Measurements from ENCODE around the gene HSPG2. TPM values are rescaled to one million over a fixed set of nuclear protein-coding genes. Genes with fewer than 3 reads are reported as not detected.
"Not testable (repeated sequence)": the region's sequence is repeated elsewhere in the genome, so short reads cannot be mapped to it uniquely, and the experiment has no call there.

Gene HSPG2
- total and polyA plus RNA-seq, 9 of the 15 experiments (the other 6 are each of a cell fraction or from before 2014, with no cell fraction given), result 0.14 to 160 (median 15.7) TPM

DNA sequence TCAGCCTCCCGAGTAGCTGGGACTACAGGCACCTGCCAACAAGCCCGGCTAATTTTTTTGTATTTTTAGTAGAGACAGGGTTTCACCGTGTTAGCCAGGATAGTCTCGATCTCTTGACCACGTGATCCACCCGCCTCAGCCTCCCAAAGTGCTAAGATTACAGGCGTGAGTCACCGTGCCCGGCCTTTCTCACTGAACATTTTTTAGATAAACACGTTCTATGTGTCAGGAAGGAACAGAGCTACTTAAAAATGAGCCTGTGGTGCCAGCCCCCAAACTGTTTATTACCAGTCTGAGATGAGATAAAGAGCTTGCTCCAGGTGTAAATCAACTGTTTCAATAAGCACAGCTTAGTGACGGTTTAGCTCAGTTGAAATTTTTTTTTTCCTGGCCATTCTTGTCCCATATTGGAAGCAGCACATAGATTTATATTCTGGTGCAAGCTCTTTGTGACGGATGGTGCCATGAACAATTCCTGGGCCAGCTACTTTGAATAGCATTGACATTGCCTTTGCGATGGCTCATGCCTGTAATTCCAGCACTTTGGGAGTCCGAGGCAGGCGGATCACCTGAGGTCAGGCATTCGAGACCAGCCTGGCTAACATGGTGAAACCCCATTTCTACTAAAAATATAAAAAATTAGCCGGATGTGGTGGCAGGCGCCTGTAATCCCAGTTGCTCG, 6.0 kb upstream of the HSPG2 start (continued):
- TF ChIP-seq, protein P1, sequence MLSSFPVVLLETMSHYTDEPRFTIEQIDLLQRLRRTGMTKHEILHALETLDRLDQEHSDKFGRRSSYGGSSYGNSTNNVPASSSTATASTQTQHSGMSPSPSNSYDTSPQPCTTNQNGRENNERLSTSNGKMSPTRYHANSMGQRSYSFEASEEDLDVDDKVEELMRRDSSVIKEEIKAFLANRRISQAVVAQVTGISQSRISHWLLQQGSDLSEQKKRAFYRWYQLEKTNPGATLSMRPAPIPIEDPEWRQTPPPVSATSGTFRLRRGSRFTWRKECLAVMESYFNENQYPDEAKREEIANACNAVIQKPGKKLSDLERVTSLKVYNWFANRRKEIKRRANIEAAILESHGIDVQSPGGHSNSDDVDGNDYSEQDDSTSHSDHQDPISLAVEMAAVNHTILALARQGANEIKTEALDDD (IDR thresholded peaks at IDR 0.05), result peak; percentile 37; the same call in 1 of the 2 replicates
- TF ChIP-seq DPF2 (IDR thresholded peaks at IDR 0.05), result peak; percentile 92
- TF ChIP-seq, protein P2, sequence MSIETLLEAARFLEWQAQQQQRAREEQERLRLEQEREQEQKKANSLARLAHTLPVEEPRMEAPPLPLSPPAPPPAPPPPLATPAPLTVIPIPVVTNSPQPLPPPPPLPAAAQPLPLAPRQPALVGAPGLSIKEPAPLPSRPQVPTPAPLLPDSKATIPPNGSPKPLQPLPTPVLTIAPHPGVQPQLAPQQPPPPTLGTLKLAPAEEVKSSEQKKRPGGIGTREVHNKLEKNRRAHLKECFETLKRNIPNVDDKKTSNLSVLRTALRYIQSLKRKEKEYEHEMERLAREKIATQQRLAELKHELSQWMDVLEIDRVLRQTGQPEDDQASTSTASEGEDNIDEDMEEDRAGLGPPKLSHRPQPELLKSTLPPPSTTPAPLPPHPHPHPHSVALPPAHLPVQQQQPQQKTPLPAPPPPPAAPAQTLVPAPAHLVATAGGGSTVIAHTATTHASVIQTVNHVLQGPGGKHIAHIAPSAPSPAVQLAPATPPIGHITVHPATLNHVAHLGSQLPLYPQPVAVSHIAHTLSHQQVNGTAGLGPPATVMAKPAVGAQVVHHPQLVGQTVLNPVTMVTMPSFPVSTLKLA (conservative IDR thresholded peaks at IDR 0.05), result peak; percentile 24 to 73; a peak in 2 of 4 replicates
- 0 out of 2 replicates have a peak, but pooled peaks have one; percentile 28 for TF ChIP-seq NFIC (IDR thresholded peaks at IDR 0.05)
- TF ChIP-seq, protein P3, sequence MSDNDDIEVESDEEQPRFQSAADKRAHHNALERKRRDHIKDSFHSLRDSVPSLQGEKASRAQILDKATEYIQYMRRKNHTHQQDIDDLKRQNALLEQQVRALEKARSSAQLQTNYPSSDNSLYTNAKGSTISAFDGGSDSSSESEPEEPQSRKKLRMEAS (CRISPR knock-in tag; IDR thresholded peaks at IDR 0.05), result peak; percentile 79
- TF ChIP-seq ATF7 (IDR thresholded peaks at IDR 0.05), result peak; percentile 38; the same call in 1 of the 2 replicates
- peak; percentile 67 for TF ChIP-seq BCOR (IDR thresholded peaks at IDR 0.05)
- TF ChIP-seq RAD51 (IDR thresholded peaks at IDR 0.05; ENCODE audit: borderline replicate concordance, low read depth), result peak; percentile 96
- TF ChIP-seq, protein P4, sequence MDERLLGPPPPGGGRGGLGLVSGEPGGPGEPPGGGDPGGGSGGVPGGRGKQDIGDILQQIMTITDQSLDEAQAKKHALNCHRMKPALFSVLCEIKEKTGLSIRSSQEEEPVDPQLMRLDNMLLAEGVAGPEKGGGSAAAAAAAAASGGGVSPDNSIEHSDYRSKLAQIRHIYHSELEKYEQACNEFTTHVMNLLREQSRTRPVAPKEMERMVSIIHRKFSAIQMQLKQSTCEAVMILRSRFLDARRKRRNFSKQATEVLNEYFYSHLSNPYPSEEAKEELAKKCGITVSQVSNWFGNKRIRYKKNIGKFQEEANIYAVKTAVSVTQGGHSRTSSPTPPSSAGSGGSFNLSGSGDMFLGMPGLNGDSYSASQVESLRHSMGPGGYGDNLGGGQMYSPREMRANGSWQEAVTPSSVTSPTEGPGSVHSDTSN (CRISPR knock-in tag; IDR thresholded peaks at IDR 0.05; ENCODE audit: low read depth), result not testable (repeated sequence)
- TF ChIP-seq, protein P4 (tag; conservative IDR thresholded peaks at IDR 0.05; ENCODE audit: low read depth), result 0 out of 2 replicates have a peak, but pooled peaks have one; percentile 19
- peak in 1 of 2 experiments; percentile 51; a peak in 1 of 4 replicates for TF ChIP-seq ARNT (IDR thresholded peaks at IDR 0.05)
- 0 out of 2 replicates have a peak, but pooled peaks have one; percentile 42 for TF ChIP-seq POLR2AphosphoS5 (IDR thresholded peaks at IDR 0.05; ENCODE audit: control insufficient read depth, insufficient read depth, low read depth, low read length)
- peak; percentile 85 for TF ChIP-seq USF1 (CRISPR knock-in tag; IDR thresholded peaks at IDR 0.05)
- TF ChIP-seq ZNF592 (IDR thresholded peaks at IDR 0.05), result peak; percentile 85
- TF ChIP-seq BHLHE40 (IDR thresholded peaks at IDR 0.05; ENCODE audit: low read length), result peak; percentile 66; the same call in 1 of the 2 replicates
- TF ChIP-seq EP400 (IDR thresholded peaks at IDR 0.05), result peak; percentile 46
- peak; percentile 86 for TF ChIP-seq L3MBTL2 (IDR thresholded peaks at IDR 0.05)
